Fibroblast of the aortic adventitia (primary cell): ENCODE results near the gene GNRH2. TPM values are rescaled to one million over a fixed set of nuclear protein-coding genes. Genes with fewer than 3 reads are reported as not detected.

Source experiments
- DNase-seq: peaks from one replicate; pipeline ENCODE4 v3.0.0-alpha.2; 2010; ENCODE audit warnings: low read depth
- H3K4me3 ChIP-seq: 2 replicates; pipeline ENCODE4 v1.5.1; 2011; ENCODE audit warnings: low read depth, mild to moderate bottlenecking, control low read depth, low read length, moderate library complexity
- total RNA-seq: library from RNA; depleted of rRNA; stranded (reverse); fragments of >200 nt; gene quantifications from 2 replicates; pipeline ENCODE4 v1.2.3, GENCODE V29; 2012; ENCODE audit warnings: low replicate concordance
- TF ChIP-seq, protein P1 (sequence below): IDR thresholded peaks from 2 replicates; pipeline ENCODE4 v1.5.1; 2011; ENCODE audit warnings: mild to moderate bottlenecking, low read length, control low read depth, inconsistent platforms; ENCODE audit not compliant: insufficient read depth

GNRH2 gene
- total RNA-seq, 1 donor: not detected

GRCh38 chr20:3031524-3032147, 11.8 kb upstream of the GNRH2 start:
- H3K4me3 ChIP-seq: no peak overlapping the region
- TF ChIP-seq, protein P1, sequence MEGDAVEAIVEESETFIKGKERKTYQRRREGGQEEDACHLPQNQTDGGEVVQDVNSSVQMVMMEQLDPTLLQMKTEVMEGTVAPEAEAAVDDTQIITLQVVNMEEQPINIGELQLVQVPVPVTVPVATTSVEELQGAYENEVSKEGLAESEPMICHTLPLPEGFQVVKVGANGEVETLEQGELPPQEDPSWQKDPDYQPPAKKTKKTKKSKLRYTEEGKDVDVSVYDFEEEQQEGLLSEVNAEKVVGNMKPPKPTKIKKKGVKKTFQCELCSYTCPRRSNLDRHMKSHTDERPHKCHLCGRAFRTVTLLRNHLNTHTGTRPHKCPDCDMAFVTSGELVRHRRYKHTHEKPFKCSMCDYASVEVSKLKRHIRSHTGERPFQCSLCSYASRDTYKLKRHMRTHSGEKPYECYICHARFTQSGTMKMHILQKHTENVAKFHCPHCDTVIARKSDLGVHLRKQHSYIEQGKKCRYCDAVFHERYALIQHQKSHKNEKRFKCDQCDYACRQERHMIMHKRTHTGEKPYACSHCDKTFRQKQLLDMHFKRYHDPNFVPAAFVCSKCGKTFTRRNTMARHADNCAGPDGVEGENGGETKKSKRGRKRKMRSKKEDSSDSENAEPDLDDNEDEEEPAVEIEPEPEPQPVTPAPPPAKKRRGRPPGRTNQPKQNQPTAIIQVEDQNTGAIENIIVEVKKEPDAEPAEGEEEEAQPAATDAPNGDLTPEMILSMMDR: no peak
- DNase-seq: no peak

GRCh38 chr20:3032624-3033023, 10.8 kb upstream of the GNRH2 start:
- H3K4me3 ChIP-seq: no peak overlapping the region
- TF ChIP-seq, protein P1: no peak
- no peak for DNase-seq

DNA sequence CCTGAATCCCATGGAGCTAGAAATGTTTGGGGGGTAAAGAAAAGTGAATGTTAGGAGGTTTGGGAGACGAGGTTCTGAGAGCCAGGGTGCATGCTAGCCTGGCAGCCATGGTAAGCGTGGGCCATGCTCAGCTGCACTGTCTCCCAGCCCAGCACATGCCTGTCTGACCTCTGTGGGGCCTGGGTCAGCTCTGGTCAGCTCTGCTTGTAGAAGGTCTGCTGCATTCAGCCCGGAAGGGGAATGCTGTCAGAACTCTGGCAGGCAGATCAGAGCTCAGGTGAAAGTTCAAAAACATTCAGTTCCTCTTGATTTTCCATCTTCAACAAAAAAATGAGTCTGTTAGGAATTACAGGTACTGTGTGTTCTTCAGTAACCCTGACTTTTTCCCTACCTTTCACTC, 5.8 kb upstream of the GNRH2 start:
- DNase-seq: no peak
- TF ChIP-seq, protein P1: no peak
- H3K4me3 ChIP-seq: no peak overlapping the region

DNA sequence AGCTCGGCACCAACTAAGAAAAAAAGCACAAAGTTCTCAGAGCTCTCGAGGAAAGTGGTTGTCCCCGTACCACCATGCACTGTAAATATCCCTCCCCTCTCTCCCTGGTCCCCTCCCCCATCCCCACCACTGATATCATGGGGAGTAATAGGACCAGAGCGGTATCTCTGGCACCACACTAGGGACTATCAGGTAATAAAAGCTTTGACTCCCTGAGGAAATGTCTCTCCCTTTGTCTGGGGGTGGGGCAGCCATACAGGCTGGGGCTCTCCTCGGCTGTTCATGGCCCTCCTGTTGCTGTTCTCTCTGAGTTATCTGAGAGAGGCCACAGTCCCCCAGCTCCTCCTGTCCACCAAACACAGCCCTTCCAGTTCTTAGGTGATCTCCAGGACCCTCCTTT, 5.0 kb upstream of the GNRH2 start:
- TF ChIP-seq, protein P1: no peak
- no peak for DNase-seq
- no peak overlapping the region for H3K4me3 ChIP-seq

- TF ChIP-seq, protein P1: no peak
- DNase-seq: no peak
- no peak overlapping the region for H3K4me3 ChIP-seq
These were observed 4.0 kb upstream of the GNRH2 start for GRCh38 chr20:3039426-3039825.

- DNase-seq: no peak
- no peak overlapping the region for H3K4me3 ChIP-seq
- TF ChIP-seq, protein P1: no peak
These were observed 3.3 kb upstream of the GNRH2 start for GRCh38 chr20:3040086-3040485.

DNA sequence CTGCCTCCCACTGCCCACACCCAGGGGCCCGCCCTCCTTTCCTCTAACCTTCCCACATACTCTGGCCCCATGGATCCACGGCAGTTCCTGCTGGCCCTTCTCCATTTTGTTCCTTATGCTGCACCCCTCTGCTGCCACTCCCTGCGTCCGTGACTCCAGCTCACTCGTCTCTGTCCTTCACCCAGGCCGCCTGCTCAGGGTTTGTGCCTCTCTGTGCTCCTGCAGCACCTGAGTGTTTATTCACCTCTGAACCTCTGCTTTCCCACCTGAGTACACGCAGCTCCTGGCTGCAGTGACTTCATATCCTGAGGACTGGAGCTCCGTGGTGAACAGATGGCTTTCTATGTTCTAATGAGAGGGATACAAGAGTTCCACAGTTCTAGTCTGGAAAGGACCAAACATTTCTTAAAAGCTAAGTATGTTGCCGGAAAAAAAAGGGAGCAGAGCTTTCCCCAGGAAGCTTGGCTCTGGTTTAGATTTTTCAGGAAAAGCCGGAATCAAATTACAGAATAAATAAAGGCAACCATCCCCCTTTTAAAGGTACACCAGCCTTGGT, 1.5 kb upstream of the GNRH2 start:
- no peak overlapping the region for H3K4me3 ChIP-seq
- TF ChIP-seq, protein P1: no peak
- DNase-seq: peak; percentile 46
